Endothelial cell of umbilical vein (primary cell): Measurements from ENCODE around the gene MAPKAPK2.

Source experiments
- FOS ChIP-seq: IDR thresholded peaks from 2 replicates; pipeline ENCODE4 v1.6.1; 2011; ENCODE audit warnings: mild to moderate bottlenecking, low read length, moderate library complexity, borderline replicate concordance; ENCODE audit not compliant: insufficient read depth
- TF ChIP-seq, protein P1 (sequence below), 2 donors: IDR thresholded peaks; 1 replicate in 1 of 2; 2 replicates in 1 of 2; pipeline ENCODE4 v1.5.1; 2011; ENCODE audit warnings: low read length in 2 of 2, mild to moderate bottlenecking in 2 of 2, moderate library complexity in 2 of 2, control low read depth in 1 of 2, inconsistent platforms in 1 of 2, low read depth in 1 of 2; ENCODE audit not compliant: insufficient read depth in 1 of 2; ENCODE audit errors: extremely low read depth in 1 of 2

DNA sequence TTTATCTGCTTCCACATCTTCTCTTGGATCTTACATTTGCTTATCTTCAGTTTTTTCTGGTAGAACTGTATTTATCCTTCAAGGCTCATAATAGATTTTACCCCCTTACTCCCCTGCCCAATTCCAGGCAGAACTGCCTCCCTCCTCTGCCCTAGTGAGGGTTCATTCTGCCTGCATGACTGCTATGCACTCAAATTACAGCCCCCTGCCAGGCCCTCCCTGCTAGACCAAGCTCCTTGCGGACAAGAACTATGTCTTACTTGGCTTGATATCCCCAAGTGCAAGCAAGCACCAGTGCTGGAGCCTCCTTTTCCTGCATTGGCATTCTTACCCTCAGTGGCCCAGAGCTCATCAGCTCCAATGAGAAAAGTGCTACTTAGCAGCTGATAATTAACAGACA, 18.1 kb downstream of the MAPKAPK2 start:
- TF ChIP-seq, protein P1, sequence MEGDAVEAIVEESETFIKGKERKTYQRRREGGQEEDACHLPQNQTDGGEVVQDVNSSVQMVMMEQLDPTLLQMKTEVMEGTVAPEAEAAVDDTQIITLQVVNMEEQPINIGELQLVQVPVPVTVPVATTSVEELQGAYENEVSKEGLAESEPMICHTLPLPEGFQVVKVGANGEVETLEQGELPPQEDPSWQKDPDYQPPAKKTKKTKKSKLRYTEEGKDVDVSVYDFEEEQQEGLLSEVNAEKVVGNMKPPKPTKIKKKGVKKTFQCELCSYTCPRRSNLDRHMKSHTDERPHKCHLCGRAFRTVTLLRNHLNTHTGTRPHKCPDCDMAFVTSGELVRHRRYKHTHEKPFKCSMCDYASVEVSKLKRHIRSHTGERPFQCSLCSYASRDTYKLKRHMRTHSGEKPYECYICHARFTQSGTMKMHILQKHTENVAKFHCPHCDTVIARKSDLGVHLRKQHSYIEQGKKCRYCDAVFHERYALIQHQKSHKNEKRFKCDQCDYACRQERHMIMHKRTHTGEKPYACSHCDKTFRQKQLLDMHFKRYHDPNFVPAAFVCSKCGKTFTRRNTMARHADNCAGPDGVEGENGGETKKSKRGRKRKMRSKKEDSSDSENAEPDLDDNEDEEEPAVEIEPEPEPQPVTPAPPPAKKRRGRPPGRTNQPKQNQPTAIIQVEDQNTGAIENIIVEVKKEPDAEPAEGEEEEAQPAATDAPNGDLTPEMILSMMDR (IDR thresholded peaks at IDR 0.05; ENCODE audit: extremely low read depth in 1 of 2, insufficient read depth in 1 of 2, low read depth in 1 of 2, low read length in 2 of 2) = no peak
- TF ChIP-seq FOS = no peak
